Middle frontal gyrus (tissue), 1 donor: ENCODE measurements around the gene ITGB3.
"Not testable (repeated sequence)": the region's sequence is repeated elsewhere in the genome, so short reads cannot be mapped to it uniquely, and the experiment has no call there.

Source experiments
- DNase-seq: peaks from one replicate; pipeline ENCODE4 v3.0.0-alpha.2; 2015; ENCODE audit warnings: low spot score; ENCODE audit errors: extremely low spot score

ITGB3 gene

DNA sequence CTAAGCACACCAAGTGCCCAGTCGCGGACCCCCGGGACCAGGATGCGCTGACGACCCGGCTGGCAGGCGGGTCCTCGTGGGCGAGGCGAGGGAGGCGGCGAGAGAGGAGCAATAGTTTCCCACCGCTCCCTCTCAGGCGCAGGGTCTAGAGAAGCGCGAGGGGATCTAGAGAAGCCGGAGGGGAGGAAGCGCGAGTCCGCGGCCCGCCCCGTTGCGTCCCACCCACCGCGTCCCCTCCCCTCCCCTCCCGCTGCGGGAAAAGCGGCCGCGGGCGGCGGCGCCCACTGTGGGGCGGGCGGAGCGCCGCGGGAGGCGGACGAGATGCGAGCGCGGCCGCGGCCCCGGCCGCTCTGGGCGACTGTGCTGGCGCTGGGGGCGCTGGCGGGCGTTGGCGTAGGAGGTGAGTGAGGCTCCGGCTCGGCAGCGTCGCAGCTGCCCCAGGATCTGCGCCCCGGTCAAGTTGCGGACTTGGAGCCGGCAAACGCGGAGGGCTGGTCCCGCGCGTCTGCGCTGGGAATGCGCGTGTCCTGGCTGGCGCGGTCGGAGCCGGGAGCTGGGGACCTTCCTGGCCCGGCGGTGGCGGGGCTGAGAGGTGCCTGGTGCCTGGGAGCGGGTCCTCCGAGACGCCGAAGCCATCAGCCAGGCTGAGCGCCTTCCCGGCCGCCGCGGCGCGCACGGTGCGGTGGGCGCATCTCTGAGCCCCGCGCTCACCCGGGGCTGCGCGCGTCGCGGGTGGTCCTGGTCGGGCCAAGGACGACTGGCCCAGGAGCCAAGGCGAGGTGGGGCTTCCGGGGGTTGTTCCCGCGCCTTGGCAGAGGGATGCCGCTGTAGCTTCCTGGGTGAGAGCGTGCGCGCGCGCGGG lies at the start of gene ITGB3:
ITGB3 (plus strand) TSS at position 287 of the 862 bp plus-strand sequence; CDS start at position 322, 35 bp downstream.
- DNase-seq, result no peak

DNA sequence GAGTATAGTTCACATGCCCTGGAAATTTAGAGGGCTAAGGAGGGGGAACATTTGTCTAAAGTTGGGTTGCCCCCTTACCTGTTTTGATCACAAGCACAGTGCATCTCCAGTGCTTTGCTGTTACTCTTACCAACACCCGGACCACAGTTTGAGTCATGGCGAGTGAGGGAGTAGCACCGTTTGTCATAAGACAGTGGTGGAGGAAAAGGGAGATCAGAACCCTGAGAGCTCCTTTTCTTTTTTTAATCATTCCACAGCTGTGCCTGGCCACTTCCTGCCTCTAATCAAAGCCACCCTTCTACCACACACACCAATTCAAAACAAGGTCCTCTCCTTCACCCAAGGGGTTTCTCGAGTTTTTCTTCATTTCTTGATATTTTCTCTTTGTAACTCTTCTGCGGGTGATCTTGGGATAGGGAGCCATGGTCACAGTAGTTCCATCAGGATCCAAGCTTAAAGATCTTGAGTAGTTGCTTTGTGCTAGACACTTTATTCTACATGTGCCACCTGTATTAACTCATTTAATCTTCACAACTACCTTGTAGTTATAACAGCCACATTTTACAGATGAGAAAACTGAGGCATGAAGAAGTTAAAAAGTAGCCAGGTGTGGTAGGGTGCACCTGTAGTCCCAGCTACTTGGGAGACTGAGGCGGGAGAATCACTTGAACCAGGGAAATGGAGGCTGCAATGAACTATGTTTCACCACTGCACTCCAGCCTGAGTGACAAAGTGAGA lies 49.5 kb upstream of the ITGB3 start:
- no peak for DNase-seq

DNA sequence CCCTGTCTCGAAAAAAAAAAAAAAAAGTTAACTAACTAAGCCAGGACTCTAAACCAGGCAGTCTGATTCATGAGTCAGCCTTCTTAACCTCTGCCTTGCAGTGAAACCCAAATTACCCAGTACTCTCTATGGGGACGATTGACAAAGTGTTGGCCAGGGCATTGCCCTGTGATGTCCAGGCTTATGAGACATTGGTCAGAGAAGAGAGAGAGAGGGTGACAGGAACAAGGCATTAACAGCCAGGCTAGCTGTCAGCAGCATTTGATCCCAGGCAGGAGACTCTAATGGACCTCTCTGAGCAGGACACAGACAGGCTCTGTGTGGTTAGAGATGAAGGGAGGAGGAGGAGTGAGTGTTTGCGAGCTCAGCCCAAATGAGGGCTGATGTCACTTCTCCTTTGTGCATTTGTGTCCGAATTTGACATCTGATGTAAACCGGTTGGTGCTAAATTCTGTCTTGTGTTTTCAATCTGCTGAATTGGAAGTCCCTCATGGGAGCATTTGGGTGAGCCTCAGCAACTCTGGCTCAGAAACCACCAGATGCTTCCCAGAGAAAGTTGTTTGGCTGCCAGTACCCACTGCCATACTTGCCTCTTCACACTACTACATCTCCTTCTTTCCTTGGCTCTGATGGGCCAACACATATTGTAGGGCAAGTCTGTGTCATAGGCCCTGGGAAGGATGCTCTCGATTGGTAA lies 48.8 kb upstream of the ITGB3 start:
- no peak for DNase-seq

DNA sequence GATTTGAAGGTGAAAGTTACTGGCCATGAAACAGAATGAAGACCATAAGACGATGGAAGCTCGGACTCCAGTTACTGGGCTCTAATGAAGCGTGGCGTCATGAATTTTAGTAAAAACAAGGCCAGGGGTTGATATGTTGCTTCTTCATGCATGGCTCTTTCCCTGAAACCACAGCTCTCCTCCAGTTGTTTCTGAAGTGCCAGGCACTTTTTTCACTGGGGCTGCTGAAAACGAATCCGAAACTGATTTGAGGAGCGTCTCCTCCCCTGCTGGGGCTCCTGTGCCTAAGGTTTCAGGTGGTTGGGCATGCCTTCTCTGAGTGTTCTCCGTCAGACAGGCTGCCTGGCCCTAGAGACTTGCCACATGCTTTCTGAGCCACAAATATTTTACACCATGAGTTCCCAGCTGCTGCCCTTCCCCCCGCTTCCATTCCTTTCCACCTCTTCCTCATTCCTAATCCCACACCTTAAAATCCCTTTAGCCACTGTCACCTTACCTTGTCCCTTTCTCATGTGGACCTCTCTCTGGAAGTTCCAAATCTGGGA lies 48.1 kb upstream of the ITGB3 start:
- no peak for DNase-seq

DNA sequence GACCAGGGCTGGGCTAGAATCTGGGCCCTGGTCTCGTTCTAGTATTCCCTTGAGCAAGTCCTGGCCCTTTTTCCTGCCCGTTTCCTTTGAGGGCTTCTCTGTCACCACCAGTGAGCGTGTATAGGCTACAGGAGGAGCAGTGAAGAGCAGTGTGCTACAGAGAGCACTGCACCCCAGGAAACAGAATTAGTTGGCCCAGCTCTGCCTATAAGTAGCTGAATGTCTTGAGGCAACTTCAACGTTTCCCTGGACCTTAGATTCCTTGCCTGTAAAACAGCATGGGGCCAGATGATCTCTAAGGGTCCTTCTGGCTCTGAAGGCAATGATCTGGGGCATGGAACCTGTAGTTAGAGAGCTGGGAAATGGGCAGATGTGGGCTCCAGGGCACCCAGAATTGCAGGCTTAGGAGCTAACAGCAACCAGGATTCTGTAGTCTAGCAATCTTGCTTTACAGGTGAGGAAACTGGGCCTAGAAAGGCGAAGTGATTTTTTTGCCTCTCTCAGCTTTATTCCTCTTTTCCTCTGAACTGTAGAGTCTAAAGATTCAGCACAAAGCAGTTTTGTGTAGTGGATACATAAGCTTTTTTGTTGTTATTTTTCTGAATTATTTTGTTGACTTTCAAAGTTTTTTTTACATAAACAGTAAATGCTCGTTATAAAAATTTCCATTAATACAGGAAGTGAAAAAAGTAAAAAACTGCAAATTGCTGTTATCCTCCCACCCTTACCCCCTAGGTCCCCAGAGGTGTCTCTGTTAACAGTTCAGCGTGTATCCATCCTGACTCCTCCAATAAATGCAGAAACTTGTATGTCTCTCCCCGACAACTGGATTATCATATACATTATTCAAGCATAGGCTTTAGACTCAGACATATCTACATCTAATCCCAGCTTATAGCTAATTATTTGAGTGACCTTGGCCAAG lies 46.2 kb upstream of the ITGB3 start:
- DNase-seq, result no peak

DNA sequence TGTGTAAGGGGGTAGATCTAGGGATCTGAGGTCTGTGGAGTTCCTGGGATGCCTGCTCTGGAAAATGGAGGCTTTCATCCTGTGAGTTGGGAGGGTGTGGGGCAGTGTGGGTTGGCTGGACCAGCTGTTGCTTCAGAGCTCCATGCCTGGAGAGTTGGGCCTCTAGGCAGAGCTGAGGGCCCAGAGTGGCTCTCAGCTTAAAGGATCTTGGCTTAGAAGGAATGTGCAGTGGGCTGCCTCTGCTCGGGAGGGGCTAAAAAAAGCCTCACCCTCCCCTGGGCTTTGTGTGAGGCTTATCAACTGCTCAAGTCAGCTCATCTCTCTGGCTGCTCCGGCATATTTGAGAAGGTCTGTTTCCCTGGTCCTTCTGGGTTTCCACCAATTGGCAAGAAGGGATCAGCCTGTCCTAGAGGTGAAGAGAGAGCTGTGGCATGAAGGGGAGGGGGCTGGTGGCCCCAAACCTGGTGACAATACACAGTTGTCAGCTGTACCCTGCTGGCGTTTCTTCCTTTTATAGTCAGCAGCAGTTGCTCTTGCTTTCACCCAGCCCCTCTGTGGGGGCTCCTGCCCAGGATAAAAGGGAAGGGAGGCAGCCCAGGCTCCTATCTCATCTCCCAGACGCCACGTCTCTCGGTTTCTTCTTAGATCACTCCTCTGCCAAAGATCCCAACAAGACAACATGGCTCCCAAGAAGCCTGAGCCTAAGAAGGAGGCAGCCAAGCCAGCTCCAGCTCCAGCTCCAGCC lies 44.7 kb upstream of the ITGB3 start, which contains the start of gene MYL4:
MYL4 (plus strand) TSS at position 605 of the 745 bp plus-strand sequence; CDS start at position 680, 75 bp downstream.
- DNase-seq, result no peak

DNA sequence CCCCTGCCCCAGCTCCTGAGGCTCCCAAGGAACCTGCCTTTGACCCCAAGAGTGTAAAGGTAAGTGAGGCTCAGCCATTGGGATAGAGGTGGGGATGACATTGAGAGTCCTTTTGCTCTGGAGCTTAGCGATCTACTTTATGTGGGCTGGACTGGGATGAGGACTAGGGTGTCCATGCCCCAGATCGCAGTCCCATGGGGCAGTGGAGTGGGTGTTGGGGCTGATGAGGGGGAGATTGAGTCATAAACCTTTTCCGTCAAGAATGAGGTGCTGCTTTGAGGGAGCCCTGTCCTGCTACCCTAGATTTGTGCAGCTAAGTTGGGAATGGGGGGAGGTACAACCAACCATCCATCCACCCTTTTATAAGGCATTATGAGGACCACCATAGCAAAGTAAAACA lies 44.1 kb upstream of the ITGB3 start:
- no peak for DNase-seq

DNA sequence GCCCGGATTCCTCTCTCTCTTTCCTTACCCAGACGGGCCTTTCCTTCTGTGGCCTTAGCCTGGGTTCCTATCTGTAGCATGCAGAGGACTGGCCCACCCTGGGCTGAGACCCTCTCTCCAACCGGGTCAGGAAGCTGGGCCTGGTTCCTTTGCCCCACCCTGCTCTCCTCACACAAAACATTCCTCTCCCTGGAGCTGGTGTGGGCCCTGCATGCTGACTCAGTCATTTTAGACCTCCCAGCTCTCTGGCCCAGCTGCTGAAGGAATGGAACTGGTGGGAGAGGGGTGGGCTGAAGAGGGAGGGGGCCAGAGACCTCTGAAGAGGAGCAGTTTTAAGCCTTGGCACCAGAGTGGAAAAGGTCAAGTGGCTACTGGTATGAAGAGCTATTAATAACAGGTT lies 43.5 kb upstream of the ITGB3 start:
- no peak for DNase-seq

DNA sequence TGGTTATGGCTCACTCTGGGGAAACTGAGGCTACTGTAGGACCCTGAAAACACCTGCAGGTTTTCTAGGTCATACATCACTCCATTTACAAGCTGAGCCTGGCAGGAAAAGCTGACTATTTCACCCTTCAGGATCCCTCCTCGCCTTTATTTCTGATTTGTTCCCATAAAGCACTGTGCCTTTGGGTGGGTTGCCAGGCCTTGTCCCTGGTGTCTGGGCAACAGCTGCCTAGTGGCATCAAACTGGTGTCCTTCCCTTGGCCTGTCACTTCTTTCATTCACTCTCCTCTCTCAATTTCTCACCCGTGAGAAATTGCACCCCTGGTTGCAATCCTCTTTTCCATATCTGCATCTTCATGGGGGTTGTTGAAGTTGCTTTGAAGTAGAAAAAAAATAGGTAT lies 42.8 kb upstream of the ITGB3 start:
- DNase-seq, result no peak

DNA sequence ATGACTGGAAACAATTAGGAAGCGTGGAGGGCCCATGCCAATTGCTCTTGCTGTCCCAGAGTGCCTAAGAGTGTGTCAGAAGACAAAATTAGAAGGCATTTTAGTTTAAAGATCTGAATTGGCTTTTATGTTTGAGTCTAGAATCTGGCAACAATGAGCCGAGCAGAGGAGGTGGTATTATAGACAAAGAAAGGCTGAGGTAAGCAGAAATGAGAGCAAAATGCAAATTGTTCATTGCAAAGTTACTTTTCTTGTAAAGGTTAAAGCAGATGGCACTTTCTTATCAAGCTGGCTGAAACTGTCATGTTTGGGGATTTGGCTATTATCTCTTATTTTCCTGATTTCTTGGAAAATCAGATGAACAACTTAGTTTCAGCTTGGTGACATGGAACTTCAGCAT lies 41.2 kb upstream of the ITGB3 start:
- no peak for DNase-seq

DNA sequence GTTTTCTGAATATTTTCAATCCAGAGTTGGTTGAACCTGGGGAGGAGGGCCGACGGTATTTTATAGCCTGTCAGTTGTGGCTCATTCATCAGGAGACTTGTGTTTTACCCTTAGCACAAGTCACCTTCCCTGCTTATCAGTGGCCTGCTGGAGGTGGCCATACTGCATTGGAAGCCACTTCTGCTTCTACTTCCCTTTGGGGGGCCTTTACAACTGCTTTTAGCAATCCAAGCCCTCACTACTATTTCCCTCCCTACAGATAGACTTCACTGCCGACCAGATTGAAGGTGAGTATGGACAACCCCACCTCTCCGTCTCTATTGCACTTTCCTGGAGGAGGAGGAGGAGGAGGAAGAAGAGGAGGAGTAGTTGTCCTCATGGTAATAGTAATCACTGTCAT lies 40.1 kb upstream of the ITGB3 start:
- no peak for DNase-seq

DNA sequence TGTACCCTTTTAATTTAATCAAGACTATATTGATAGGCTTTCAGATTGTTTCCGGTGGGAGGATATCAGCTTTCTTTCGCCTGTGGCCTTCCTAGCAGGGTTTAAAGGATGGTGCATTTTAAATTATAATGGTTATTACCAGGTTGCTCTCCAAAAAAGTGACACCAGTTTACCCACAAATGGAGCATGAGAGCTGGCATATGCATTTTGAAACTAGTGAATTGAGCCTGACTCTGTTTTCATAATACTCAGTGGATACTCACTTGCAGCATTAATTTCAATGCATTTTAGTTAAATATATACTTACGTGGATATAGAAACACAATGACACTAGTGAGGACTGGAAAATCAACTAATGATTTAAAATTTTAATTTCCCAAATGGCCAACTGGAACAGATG lies 38.7 kb upstream of the ITGB3 start:
- DNase-seq, result no peak

DNA sequence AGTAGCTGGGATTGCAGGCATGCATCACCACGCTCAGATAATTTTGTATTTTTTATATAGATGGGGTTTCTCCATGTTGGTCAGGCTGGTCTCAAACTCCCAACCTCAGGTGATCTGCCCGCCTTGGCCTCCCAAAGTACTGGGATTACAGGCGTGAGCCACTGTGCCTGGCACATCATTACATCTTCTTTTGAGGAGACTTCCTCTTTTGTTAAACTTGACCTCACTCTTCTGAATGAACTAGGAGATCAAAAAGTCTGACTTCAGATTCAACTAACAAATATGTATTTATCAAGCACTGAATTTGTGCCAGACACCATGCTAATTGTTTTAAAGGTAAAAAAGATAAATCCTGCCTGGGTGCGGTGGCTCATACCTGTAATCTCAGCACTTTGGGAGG lies 36.8 kb upstream of the ITGB3 start:
- not testable (repeated sequence) for DNase-seq

DNA sequence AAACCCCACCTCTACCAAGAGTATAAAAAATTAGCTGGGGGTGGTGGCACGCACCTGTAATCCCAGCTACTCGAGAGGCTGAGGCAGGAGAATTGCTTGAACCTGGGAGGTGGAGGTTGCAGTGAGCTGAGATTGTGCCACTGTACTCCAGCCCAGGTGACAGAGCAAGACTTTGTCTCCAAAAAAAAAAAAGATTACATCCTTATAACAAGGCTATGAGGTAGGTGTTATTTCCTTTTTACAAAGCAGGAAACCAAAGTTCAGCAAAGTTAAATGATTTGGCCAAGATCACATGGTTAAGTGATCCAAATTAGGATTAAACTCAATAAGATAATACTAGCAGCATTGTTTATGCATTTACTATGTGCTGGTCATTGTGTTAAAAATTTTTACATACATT lies 36.3 kb upstream of the ITGB3 start:
- not testable (repeated sequence) for DNase-seq

DNA sequence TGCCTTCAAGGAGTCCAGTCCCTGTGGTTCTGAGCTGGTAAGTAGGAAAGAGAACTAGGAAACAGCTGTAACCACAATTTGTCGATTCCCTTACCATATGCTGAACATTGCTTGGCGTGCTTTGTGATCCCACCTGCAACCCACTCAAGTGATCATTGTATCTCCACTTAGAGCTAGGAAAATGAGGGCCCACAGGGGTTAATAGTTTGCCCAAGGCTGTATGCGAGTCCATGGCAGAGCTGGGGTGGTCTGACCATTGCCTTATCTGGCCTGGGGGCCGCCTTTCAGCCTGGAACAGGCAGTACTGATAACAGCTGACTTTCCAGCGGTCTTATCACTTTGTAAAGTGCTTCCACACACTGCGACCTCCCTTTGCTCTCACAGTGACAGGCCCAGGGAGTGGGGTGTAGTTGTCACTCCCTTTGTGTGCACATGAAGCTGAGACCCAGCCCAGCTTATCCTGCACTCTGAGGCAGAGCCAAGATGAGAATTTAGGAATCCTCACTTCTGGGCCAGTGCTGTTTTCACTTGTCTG lies 34.7 kb upstream of the ITGB3 start:
- DNase-seq, result no peak

DNA sequence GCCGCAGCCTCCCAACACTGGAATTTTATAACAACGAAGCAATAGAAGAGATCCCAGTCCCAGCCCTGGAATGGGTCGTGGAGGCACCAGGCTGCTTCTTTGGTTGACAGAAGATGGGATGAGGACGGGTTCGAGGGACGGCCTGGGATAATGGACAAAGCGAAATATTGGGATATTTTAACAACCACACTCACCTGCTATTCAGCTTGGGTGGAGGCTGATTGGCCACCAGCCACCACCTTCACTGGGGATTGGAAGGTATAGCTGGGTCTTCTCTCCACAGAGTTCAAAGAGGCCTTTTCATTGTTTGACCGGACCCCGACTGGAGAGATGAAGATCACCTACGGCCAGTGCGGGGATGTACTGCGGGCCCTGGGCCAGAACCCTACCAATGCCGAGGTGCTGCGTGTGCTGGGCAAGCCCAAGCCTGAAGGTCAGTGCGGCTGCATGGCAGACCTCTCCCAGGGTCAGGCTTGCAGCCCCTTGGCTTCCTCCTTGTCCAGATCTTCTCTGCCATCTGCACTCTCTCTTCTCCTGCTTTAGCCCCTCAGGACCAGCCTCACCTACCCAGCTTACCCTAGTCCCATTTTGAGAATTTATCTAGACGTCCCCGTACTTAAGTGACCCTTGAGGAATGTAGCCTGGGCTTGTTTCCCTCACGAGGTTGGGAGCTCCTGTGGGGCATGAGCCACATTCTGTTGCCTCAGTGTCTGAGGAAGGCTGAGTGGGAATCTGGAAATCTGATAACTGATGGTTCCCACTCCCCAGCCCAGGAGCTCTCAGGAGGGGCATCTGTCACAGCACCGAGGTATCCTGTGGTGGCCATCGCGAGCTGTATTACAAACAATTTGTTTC lies 33.8 kb upstream of the ITGB3 start:
- DNase-seq, result no peak

DNA sequence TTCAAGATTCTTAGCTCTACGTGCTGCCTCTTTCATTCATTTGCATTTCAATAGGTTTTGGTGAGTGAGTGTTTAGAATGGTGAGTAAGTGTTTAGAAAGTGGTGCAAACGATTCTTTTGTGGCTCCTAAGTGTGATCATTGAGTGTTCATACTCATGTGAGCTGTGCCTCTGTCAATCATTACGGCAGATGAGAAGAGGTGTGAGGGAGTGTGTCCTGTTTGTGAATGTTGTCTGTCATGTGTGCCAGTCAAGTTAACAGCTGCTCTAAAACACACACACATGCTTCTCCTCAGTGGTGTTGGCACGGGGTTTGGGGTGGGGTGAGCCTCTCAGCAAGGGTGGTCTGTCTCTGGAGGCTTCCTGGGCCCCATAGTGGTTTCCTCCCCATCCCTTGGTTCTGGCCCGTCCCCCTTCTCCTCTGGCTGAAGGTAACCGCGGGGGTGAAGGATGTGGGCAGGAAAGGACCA lies 33.1 kb upstream of the ITGB3 start:
- no peak for DNase-seq

DNA sequence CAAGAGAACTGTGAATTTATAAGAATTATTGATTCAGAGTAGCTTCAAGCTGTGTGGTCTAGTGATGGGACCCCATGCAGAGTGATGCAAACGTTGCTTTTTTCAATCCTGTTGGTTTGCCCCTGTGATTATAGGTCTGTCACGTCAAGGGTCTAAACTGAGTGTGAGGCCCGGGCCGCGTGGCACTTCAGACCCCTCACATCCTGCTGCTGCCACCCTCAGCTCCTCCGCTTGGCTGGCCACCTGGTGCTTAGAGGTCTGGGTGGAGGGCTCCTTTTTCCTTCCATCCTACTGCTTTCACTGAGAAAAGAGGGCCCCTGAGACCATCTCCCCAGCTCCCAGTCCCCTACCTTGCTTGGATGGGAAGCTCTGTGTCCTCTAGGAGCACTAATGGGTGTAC lies 32.5 kb upstream of the ITGB3 start:
- no peak for DNase-seq

DNA sequence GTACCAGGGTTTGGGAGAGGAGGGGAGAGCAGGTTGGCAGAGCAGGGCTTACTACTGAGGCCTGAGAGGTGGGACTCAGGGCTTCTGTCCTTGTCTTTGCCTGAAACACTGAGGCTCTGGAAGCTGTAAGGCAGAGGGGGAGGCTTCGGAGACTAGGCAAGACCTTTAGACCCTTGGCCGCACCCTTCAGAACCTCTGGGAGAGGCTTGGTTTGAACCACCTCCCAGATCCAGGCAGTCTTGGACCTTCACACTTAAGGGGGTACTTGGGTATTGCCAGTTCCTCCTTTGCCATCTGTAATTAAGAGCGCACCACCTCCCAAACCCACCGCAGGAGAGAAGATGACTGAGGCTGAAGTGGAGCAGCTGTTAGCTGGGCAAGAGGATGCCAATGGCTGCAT lies 31.6 kb upstream of the ITGB3 start:
- DNase-seq, result no peak
